Fibroblast of mammary gland (primary cell): ENCODE measurements around the gene LRRC40.
"Not testable (repeated sequence)": the region's sequence is repeated elsewhere in the genome, so short reads cannot be mapped to it uniquely, and the experiment has no call there.

ENCODE experiments used
- DNase-seq: peaks from one replicate; pipeline ENCODE4 v3.0.0-alpha.2; 2010; ENCODE audit warnings: low read depth
- H3K4me3 ChIP-seq: 2 replicates; pipeline ENCODE4 v1.5.1; 2011; ENCODE audit warnings: low read depth, mild to moderate bottlenecking, low read length, moderate library complexity; ENCODE audit not compliant: control insufficient read depth
- TF ChIP-seq, protein P1 (sequence below): conservative IDR thresholded peaks from 2 replicates; pipeline ENCODE4 v1.5.1; 2011; ENCODE audit warnings: low read depth, low read length, inconsistent platforms; ENCODE audit not compliant: control insufficient read depth, insufficient read depth

The LRRC40 gene

DNA sequence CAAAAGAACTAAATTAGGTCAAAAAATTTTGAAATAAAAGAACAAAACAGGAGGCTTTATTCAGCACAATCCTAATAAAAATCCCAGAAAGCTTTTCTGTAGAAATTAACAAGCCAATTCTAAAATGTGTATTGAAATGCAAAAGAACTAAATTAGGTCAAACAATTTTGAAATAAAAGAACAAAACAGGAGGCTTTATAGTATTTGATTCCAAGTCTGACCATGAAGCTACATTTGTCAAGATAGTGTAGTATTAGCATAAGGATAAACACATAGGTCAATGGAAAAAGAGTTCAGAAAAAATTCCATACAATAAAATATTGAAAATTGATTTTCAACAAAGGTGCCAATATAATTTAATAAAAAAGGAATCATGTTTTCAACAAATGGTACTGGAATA lies 10.8 kb downstream of the LRRC40 start:
- H3K4me3 ChIP-seq, result no peak overlapping the region
- no peak for DNase-seq
- TF ChIP-seq, protein P1, sequence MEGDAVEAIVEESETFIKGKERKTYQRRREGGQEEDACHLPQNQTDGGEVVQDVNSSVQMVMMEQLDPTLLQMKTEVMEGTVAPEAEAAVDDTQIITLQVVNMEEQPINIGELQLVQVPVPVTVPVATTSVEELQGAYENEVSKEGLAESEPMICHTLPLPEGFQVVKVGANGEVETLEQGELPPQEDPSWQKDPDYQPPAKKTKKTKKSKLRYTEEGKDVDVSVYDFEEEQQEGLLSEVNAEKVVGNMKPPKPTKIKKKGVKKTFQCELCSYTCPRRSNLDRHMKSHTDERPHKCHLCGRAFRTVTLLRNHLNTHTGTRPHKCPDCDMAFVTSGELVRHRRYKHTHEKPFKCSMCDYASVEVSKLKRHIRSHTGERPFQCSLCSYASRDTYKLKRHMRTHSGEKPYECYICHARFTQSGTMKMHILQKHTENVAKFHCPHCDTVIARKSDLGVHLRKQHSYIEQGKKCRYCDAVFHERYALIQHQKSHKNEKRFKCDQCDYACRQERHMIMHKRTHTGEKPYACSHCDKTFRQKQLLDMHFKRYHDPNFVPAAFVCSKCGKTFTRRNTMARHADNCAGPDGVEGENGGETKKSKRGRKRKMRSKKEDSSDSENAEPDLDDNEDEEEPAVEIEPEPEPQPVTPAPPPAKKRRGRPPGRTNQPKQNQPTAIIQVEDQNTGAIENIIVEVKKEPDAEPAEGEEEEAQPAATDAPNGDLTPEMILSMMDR, result no peak

DNA sequence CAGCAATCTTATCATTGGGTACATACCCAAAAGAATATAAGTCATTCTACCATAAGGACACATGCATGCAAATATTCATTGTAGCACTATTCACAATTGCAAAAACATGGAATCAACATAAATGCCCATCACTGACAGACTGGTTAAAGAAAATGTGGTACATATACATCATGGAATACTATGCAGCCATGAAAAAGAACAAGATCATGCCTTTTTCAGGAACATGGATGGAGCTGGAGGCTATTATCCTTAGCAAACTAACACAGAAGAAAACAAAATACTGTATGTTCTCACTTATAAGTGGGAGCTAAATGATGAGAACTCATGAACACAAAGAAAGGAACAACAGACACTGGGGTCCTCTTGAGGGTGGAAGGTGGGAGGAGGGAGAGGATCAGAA lies 12.9 kb downstream of the LRRC40 start:
- H3K4me3 ChIP-seq, DNase-seq: not testable (repeated sequence)

DNA sequence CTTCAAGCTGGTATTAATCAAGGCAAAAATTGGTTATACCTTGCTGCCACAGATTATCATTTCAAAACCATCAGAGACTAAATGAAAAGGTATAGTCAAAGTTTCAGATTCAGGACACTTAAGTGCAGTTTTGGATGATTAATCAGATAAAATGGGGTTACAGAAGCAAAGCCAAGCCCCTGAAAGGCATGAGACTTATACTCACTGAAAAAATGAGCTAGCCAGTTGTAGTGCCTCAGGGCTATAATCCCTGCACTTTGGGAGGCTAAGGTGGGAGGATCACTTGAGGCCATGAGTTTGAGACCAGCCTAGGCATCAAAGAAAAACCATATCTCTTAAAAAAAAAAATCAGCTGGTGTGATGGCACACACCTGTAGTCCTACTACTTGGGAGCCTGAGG lies 15.2 kb downstream of the LRRC40 start:
- TF ChIP-seq, protein P1, result no peak
- H3K4me3 ChIP-seq, result no peak overlapping the region
- no peak for DNase-seq

DNA sequence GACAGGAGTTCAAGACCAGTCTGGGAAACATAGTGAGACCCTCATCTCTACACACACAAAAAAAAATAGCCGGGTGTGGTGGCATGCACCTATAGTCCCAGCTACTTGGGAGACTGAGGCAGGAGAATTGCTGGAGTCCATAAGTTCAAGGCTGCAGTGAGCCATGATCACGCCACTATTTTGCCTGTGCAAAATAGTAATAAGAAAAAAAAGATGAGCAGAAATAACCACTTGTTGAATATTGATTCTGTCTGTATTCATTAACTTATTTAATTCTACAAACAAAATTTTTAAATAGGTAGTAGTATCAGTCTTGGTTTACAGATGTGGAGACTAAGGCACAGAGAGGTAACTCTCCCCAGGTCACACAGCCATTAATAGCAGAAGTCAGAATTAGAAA lies 16.9 kb downstream of the LRRC40 start:
- TF ChIP-seq, protein P1, result no peak
- H3K4me3 ChIP-seq, result no peak overlapping the region
- no peak for DNase-seq

DNA sequence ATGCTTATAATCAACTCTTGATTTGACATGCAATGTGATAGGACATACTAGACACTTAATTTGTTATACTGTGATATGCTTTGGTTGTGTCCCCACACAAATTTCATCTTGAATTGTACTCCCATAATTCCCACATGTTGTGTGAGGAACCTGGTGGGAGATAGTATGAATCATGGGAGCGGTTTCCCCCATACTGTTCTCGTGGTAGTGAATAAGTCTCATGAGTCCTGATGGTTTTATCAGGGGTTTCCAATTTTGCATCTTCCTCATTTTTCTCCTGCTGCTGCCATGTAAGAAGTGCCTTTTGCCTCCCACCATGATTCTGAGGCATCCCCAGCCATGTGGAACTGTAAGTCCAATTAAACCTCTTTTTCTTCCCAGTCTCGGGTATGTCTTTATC lies 20.2 kb downstream of the LRRC40 start:
- not testable (repeated sequence) for H3K4me3 ChIP-seq, DNase-seq

DNA sequence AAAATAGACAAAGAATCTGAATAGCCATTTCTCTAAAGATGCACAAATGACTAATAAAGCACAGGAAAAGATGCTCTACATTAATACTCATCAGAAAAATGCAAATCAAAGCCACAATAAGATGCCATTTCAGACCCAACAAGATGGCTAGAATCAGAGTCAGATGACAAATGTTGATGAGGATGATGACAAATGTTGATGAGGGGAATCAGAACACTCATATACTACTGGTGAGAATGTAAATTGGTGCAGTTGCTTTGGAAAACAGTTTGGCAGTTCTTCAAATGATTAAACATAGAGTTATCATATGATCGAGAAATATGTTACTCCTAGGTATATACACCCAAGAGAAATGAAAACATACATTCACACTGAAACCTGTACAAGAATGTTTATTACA lies 33.9 kb downstream of the LRRC40 start:
- TF ChIP-seq, protein P1, result no peak
- no peak for DNase-seq
- no peak overlapping the region for H3K4me3 ChIP-seq

DNA sequence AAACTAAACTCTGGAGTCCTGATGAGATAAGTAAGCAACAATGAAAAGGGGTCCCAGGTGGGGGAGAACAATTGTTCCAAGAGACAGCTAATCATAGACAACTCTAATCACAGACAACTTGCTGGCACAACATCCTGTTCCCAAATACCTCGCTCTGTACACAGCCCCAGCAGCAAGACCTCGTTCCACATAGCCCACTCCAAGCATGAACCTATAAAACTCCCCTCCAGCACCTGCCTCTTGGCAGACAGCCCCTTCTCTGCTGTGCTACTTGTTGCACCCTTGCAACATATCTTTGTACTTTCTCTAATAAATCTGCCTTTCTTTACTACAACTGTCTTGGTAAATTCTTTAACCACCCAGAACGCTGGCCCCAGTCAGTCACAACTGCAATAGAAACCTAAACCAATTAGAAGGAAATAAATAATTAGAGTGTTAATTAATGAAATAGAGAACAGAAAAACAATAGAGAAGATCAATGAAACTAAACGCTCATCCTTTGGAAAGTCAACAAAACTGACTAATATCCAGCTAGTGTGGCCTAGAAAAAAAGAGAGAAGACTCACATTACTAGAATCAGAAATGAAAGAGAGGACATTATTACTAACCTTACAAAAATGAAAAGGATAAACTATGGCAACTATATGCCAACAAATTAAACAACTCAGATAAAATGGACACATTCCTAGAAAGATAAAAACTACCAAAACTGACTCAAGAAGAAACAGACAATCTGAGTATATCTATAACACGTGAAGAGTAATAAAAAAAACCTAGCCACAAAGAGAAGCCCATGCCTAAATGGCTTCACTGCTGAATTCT lies 36.1 kb downstream of the LRRC40 start:
- TF ChIP-seq, protein P1, result no peak
- H3K4me3 ChIP-seq, result no peak overlapping the region

DNA sequence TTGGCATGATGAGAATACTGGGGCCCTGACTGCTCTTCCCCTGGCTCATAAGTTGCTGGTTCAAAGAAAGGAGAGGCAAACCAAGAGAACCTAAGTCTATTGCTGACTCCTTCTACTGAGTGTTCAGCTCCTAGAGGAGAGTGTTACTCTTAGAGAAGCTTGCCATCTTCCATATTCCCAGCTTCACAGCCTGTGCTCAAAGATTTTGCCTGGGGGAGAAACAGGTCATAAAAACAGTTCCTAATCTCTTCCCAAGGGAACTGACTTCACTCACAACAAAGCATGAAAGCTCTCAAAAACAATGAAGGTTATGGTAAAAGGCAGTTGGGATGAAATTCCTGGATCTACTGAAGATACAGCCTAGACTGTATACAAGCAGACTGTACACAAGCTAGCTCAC lies 37.1 kb downstream of the LRRC40 start:
- no peak overlapping the region for H3K4me3 ChIP-seq
- no peak for DNase-seq
- TF ChIP-seq, protein P1, result no peak

More for the DNA sequence above, 36.1 kb downstream of the LRRC40 start:
- DNase-seq, result no peak
